ENCODE results near the gene SOX9.
A peak's percentile ranks its signal among the peaks of the same experiment; 100 is the strongest.

The SOX9 gene

DNA sequence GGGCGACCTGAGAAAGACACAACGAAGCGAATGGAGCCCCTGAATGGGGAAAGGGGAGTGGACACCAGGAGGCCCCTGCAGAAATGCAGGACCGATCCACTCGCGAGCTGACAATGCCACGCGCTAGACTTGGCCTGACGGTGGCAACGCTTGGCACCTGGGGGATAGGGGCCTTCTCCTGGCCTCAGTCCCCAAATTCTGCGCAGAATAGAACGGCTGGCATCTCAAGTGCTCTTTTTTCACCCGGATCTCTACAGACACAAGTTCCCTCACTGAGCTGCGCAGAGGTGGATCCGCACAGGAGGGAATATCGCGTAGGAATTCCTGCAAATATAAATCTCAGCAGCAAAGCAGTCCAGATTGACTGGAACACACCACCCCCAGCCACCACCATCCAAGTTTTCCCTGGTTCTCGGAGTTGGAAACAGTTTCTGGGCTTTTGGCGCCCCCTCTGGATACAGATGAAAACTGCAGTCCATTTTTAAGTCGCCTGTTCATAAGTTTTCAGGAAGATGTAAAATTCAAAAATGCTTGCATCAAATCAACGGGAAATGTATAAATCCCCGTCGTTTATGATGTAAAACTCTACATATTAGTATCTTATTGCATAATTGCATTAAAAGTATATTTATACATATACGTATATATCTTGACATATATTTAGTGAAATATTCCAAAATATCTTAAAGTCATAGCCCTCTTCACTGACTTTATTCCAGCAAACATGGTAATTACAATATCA is 2.3 kb upstream of the SOX9 start:
- H3K4me3 Mint-ChIP-seq: no peak overlapping the region
- peaks cover 20% of the 10 kb centered on the region for H3K4me1 Mint-ChIP-seq (ENCODE audit: low read depth)
- peak overlapping the region; percentile 44 for H3K27ac Mint-ChIP-seq
- H3K27me3 Mint-ChIP-seq: peaks cover 95% of the 10 kb centered on the region
- no peak for DNase-seq
- no peaks in the 10 kb centered on the region for H3K36me3 Mint-ChIP-seq (ENCODE audit: low read depth)
- no peaks in the 10 kb centered on the region for H3K9me3 Mint-ChIP-seq

GRCh38 chr17:72119077-72119872 is 1.5 kb upstream of the SOX9 start:
- H3K27me3 Mint-ChIP-seq: peaks cover 93% of the 10 kb centered on the region
- H3K36me3 Mint-ChIP-seq (ENCODE audit: low read depth): no peaks in the 10 kb centered on the region
- DNase-seq: no peak
- H3K4me3 Mint-ChIP-seq: no peak overlapping the region
- peak overlapping the region; percentile 11 for H3K27ac Mint-ChIP-seq
- no peaks in the 10 kb centered on the region for H3K9me3 Mint-ChIP-seq
- H3K4me1 Mint-ChIP-seq (ENCODE audit: low read depth): peaks cover 20% of the 10 kb centered on the region

DNA sequence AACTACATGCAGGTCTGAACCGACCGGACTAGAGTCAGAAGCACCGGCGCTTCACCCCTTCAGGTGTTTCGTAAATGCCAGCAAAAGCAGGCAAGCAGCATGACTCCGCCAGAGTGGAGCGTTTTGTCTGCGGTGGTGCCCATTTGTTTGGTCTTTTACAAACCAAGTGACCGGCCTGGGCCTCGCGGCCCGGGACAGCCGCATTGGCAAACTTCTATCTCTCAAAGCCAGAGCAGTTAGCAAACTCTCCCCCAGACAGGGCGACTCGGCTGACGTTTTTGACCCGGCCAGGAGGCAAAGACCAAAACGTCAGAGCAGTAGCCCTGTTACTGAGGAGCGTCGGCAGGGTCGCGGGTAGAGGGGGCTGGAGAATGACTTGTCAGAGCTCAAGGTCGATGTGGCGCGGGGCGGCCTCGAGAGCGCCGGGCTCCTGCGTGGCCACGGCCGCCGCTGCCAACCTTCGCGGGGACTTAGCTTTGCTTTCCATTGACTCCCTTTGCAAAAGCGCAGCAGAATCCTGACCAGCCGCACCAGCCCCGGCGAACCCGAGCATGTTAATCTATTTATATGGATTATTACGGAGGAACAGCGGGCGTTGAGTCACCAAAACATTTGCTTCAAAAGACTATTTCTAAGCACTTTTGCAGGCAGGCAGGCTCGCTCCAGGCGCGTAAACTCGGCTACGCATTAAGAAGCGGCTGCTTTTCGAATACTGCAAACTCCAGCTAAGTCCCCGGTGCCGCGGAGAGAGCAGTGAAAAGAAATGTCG is 763 bp upstream of the SOX9 start:
- H3K4me1 Mint-ChIP-seq (ENCODE audit: low read depth): peaks cover 20% of the 10 kb centered on the region
- peak overlapping the region; percentile 33 for H3K27ac Mint-ChIP-seq
- peaks cover 89% of the 10 kb centered on the region for H3K27me3 Mint-ChIP-seq
- DNase-seq: no peak
- H3K36me3 Mint-ChIP-seq (ENCODE audit: low read depth): no peaks in the 10 kb centered on the region
- H3K4me3 Mint-ChIP-seq: no peak overlapping the region
- no peaks in the 10 kb centered on the region for H3K9me3 Mint-ChIP-seq

GRCh38 chr17:72121164-72122009 is 567 bp downstream of the SOX9 start:
- no peaks in the 10 kb centered on the region for H3K36me3 Mint-ChIP-seq (ENCODE audit: low read depth)
- no peak overlapping the region for H3K4me3 Mint-ChIP-seq
- no peak for DNase-seq
- H3K4me1 Mint-ChIP-seq (ENCODE audit: low read depth): peaks cover 17% of the 10 kb centered on the region
- H3K9me3 Mint-ChIP-seq: no peaks in the 10 kb centered on the region
- peak overlapping the region; percentile 50 for H3K27ac Mint-ChIP-seq
- peaks cover 79% of the 10 kb centered on the region for H3K27me3 Mint-ChIP-seq

GRCh38 chr17:72122010-72122764 is 1.4 kb downstream of the SOX9 start:
- Mint-ChIP-seq H3K27me3 (peaks cover 78% of the 10 kb centered on the region), H3K36me3 (ENCODE audit: low read depth) (no peaks in the 10 kb centered on the region), H3K4me1 (ENCODE audit: low read depth) (peaks cover 14% of the 10 kb centered on the region), H3K9me3 (no peaks in the 10 kb centered on the region), H3K4me3 (no peak overlapping the region), H3K27ac (peak overlapping the region; percentile 50)
- no peak for DNase-seq

GRCh38 chr17:72122765-72123529 is 2.1 kb downstream of the SOX9 start:
- DNase-seq: no peak
- Mint-ChIP-seq H3K27ac (peak overlapping the region; percentile 37), H3K27me3 (peaks cover 77% of the 10 kb centered on the region), H3K4me3 (no peak overlapping the region), H3K9me3 (no peaks in the 10 kb centered on the region), H3K36me3 (ENCODE audit: low read depth) (no peaks in the 10 kb centered on the region), H3K4me1 (ENCODE audit: low read depth) (peaks cover 13% of the 10 kb centered on the region)

DNA sequence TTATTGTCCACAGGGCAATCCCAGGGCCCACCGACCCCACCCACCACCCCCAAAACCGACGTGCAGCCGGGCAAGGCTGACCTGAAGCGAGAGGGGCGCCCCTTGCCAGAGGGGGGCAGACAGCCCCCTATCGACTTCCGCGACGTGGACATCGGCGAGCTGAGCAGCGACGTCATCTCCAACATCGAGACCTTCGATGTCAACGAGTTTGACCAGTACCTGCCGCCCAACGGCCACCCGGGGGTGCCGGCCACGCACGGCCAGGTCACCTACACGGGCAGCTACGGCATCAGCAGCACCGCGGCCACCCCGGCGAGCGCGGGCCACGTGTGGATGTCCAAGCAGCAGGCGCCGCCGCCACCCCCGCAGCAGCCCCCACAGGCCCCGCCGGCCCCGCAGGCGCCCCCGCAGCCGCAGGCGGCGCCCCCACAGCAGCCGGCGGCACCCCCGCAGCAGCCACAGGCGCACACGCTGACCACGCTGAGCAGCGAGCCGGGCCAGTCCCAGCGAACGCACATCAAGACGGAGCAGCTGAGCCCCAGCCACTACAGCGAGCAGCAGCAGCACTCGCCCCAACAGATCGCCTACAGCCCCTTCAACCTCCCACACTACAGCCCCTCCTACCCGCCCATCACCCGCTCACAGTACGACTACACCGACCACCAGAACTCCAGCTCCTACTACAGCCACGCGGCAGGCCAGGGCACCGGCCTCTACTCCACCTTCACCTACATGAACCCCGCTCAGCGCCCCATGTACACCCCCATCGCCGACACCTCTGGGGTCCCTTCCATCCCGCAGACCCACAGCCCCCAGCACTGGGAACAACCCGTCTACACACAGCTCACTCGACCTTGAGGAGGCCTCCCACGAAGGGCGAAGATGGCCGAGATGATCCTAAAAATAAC is 3.0 kb downstream of the SOX9 start:
- H3K9me3 Mint-ChIP-seq: no peaks in the 10 kb centered on the region
- no peak for DNase-seq
- H3K4me1 Mint-ChIP-seq (ENCODE audit: low read depth): peaks cover 11% of the 10 kb centered on the region
- H3K27ac Mint-ChIP-seq: no peak overlapping the region
- no peak overlapping the region for H3K4me3 Mint-ChIP-seq
- H3K36me3 Mint-ChIP-seq (ENCODE audit: low read depth): no peaks in the 10 kb centered on the region
- peaks cover 70% of the 10 kb centered on the region for H3K27me3 Mint-ChIP-seq

GRCh38 chr17:72124438-72124775 is 3.6 kb downstream of the SOX9 start:
- Mint-ChIP-seq H3K27ac (no peak overlapping the region), H3K4me1 (ENCODE audit: low read depth) (peaks cover 11% of the 10 kb centered on the region), H3K4me3 (no peak overlapping the region), H3K36me3 (ENCODE audit: low read depth) (no peaks in the 10 kb centered on the region), H3K9me3 (no peaks in the 10 kb centered on the region), H3K27me3 (peaks cover 64% of the 10 kb centered on the region)
- no peak for DNase-seq

GRCh38 chr17:72125226-72125651 is 4.4 kb downstream of the SOX9 start:
- H3K4me1 Mint-ChIP-seq (ENCODE audit: low read depth): peaks cover 9% of the 10 kb centered on the region
- no peaks in the 10 kb centered on the region for H3K9me3 Mint-ChIP-seq
- H3K27ac Mint-ChIP-seq: no peak overlapping the region

GRCh38 chr17:72125742-72126141 is 4.9 kb downstream of the SOX9 start:
- Mint-ChIP-seq H3K4me3 (no peak overlapping the region), H3K36me3 (ENCODE audit: low read depth) (no peaks in the 10 kb centered on the region), H3K9me3 (no peaks in the 10 kb centered on the region), H3K27me3 (peaks cover 52% of the 10 kb centered on the region), H3K27ac (no peak overlapping the region), H3K4me1 (ENCODE audit: low read depth) (peaks cover 9% of the 10 kb centered on the region)
- DNase-seq: no peak

More at GRCh38 chr17:72125226-72125651, 4.4 kb downstream of the SOX9 start:
- DNase-seq: no peak
- Mint-ChIP-seq H3K27me3 (peaks cover 55% of the 10 kb centered on the region), H3K4me3 (no peak overlapping the region), H3K36me3 (ENCODE audit: low read depth) (no peaks in the 10 kb centered on the region)

GRCh38 chr17:72126575-72127486 is 6.0 kb downstream of the SOX9 start:
- Mint-ChIP-seq H3K4me3 (no peak overlapping the region), H3K9me3 (no peaks in the 10 kb centered on the region), H3K4me1 (ENCODE audit: low read depth) (peaks cover 5% of the 10 kb centered on the region), H3K36me3 (ENCODE audit: low read depth) (no peaks in the 10 kb centered on the region), H3K27me3 (peaks cover 41% of the 10 kb centered on the region), H3K27ac (no peak overlapping the region)
- DNase-seq: no peak

All from activated T-cell treated with anti-CD3 and anti-CD28 coated beads, Interleukin-2, amount 50 U/mL, for 24 hours (primary cell).